Activated CD4-positive, alpha-beta T cell treated with anti-CD3 and anti-CD28 coated beads, Interleukin-2, Interleukin-4, amounts not matched to agents 100 ng/mL and 50 ng/mL, durations not matched to agents 16 hours and 8 hours (primary cell): ENCODE measurements around the gene USP8.

Experiments
- DNase-seq: peaks from one replicate; pipeline ENCODE4 v3.0.0-alpha.2; 2020; ENCODE audit warnings: low spot score

USP8 gene

GRCh38 chr15:50543556-50543955 is 119.4 kb downstream of the USP8 start:
- no peak for DNase-seq

GRCh38 chr15:50544368-50544767 is 120.2 kb downstream of the USP8 start:
- no peak for DNase-seq

GRCh38 chr15:50546566-50546965 is 122.4 kb downstream of the USP8 start, which contains the start of gene USP50:
Gene USP50 (minus strand): TSS chr15:50546666. CDS start chr15:50546525, 141 bp downstream.
- DNase-seq = no peak

- DNase-seq = no peak
These were observed 125.1 kb downstream of the USP8 start for GRCh38 chr15:50549326-50549725.

- DNase-seq = no peak
These were observed 128.0 kb downstream of the USP8 start for GRCh38 chr15:50552238-50552637.

GRCh38 chr15:50556642-50557371 is 132.6 kb downstream of the USP8 start:
- DNase-seq = peak; percentile 12

- DNase-seq = peak; percentile 19
These were observed 133.8 kb downstream of the USP8 start for GRCh38 chr15:50558012-50558411.

GRCh38 chr15:50562735-50563640 is 138.8 kb downstream of the USP8 start:
- DNase-seq = peak; percentile 66

- peak; percentile 21 for DNase-seq
These were observed 139.6 kb downstream of the USP8 start for GRCh38 chr15:50563756-50564155.
